Activated CD8-positive, alpha-beta memory T cell treated with anti-CD3 and anti-CD28 coated beads, Interleukin-2, amount 50 U/mL, for 24 hours (primary cell): ENCODE measurements around the gene WDR4.
"Not testable (repeated sequence)": the region's sequence is repeated elsewhere in the genome, so short reads cannot be mapped to it uniquely, and the experiment has no call there.

Source experiments
- DNase-seq: peaks from one replicate; pipeline ENCODE4 v3.0.0-alpha.2; 2020; ENCODE audit errors: extremely low read depth

Gene WDR4

GRCh38 chr21:42852925-42853570, 26.3 kb downstream of the WDR4 start:
- no peak for DNase-seq

- DNase-seq, result no peak
Measured at GRCh38 chr21:42851812-42852665, 27.3 kb downstream of the WDR4 start.

GRCh38 chr21:42850866-42851391, 28.4 kb downstream of the WDR4 start:
- DNase-seq, result no peak

- no peak for DNase-seq
Measured at GRCh38 chr21:42850463-42850862, 28.9 kb downstream of the WDR4 start.

- no peak for DNase-seq
Measured at GRCh38 chr21:42849759-42850412, 29.5 kb downstream of the WDR4 start.

GRCh38 chr21:42848932-42849758, 30.2 kb downstream of the WDR4 start:
- no peak for DNase-seq

- not testable (repeated sequence) for DNase-seq
Measured at GRCh38 chr21:42848144-42848931, 31.0 kb downstream of the WDR4 start.

- no peak for DNase-seq
Measured at GRCh38 chr21:42847726-42848125, 31.6 kb downstream of the WDR4 start.

- DNase-seq, result no peak
Measured at GRCh38 chr21:42847051-42847707, 32.2 kb downstream of the WDR4 start.

- no peak for DNase-seq
Measured at GRCh38 chr21:42846221-42846620, 33.1 kb downstream of the WDR4 start.

GRCh38 chr21:42845296-42845965, 33.9 kb downstream of the WDR4 start:
- DNase-seq, result no peak

- no peak for DNase-seq
Measured at GRCh38 chr21:42844411-42845113, 34.8 kb downstream of the WDR4 start.

- DNase-seq, result no peak
Measured at GRCh38 chr21:42843056-42843455, 36.3 kb downstream of the WDR4 start.

GRCh38 chr21:42841916-42842655, 37.3 kb downstream of the WDR4 start:
- DNase-seq, result not testable (repeated sequence)

- no peak for DNase-seq
Measured at GRCh38 chr21:42841156-42841915, 38.0 kb downstream of the WDR4 start.

- DNase-seq, result no peak
Measured at GRCh38 chr21:42840411-42841155, 38.8 kb downstream of the WDR4 start.
